Measurements from ENCODE around the gene ZNF398.
"Not testable (repeated sequence)": the region's sequence is repeated elsewhere in the genome, so short reads cannot be mapped to it uniquely, and the experiment has no call there.

ZNF398 gene, protein sequence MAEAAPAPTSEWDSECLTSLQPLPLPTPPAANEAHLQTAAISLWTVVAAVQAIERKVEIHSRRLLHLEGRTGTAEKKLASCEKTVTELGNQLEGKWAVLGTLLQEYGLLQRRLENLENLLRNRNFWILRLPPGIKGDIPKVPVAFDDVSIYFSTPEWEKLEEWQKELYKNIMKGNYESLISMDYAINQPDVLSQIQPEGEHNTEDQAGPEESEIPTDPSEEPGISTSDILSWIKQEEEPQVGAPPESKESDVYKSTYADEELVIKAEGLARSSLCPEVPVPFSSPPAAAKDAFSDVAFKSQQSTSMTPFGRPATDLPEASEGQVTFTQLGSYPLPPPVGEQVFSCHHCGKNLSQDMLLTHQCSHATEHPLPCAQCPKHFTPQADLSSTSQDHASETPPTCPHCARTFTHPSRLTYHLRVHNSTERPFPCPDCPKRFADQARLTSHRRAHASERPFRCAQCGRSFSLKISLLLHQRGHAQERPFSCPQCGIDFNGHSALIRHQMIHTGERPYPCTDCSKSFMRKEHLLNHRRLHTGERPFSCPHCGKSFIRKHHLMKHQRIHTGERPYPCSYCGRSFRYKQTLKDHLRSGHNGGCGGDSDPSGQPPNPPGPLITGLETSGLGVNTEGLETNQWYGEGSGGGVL

GRCh38 chr7:149147072-149147751 lies at the start of gene ZNF398:
Gene ZNF398, plus strand, starts transcription at chr7:149147453. Its CDS starts 290 bp downstream, at chr7:149147743.
- peak; percentile 80 for DNase-seq (ENCODE audit: low read depth)

DNA sequence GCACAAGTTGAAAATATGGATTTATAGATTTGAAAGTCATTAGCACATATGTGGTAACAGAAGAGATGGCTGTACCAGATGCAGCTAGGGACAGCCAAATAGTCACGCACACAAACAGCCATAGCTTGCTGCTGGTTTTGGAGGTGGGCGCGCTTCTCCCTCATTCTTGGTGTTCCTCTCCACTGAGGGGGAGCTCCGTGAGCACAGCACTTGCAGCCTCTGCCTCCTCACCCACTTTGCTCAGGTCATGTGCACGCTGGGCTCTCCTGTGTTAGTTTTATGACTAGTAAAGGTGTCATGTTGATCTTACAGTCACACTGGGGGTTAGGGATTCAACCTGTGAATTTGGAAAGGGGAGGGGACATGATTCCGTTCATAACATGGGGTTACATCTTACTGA lies 48.2 kb upstream of the ZNF398 start:
- DNase-seq (ENCODE audit: low read depth), result no peak

- DNase-seq (ENCODE audit: low read depth), result no peak
Measured at GRCh38 chr7:149100821-149101220, 46.4 kb upstream of the ZNF398 start.

DNA sequence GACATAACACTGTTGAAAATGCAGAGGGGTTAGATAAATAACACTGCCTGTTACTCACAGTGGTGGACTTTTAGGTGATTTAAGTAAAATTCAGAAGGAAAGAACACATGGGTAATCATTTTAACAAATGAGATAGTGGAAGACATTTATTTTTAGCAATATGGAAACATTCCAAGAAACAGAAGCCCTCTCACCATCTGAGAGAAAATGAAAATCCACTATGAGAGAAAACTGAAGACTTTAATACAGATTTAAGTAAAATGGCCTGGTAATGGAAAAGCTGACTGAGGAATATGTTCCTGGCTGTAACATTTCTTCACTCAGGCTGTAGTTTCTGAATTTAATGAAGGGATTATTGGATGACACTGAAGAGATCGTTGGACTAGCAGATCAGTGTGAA lies 44.6 kb upstream of the ZNF398 start:
- DNase-seq (ENCODE audit: low read depth), result no peak

- DNase-seq (ENCODE audit: low read depth), result no peak
Measured at GRCh38 chr7:149103424-149103823, 43.8 kb upstream of the ZNF398 start.

DNA sequence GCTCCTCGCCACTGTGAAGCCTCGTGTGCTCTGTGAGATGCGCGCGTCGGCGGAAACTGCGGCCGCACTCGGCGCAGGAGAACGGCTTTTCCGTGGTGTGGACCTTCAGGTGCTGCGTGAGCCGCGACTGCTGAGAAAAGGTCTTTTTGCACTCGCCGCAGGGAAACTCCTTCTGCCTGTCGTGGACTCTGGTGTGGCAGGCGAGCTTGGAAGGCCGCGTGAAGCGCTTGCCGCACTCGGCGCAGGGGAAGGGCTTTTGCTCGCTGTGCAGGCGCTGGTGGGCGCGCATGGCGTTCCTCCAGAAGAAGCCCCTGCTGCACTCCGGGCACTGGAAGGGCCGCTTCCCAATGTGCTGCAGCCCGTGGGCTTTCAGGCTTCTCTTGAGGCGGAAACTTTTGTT lies 43.0 kb upstream of the ZNF398 start:
- no peak for DNase-seq (ENCODE audit: low read depth)

DNA sequence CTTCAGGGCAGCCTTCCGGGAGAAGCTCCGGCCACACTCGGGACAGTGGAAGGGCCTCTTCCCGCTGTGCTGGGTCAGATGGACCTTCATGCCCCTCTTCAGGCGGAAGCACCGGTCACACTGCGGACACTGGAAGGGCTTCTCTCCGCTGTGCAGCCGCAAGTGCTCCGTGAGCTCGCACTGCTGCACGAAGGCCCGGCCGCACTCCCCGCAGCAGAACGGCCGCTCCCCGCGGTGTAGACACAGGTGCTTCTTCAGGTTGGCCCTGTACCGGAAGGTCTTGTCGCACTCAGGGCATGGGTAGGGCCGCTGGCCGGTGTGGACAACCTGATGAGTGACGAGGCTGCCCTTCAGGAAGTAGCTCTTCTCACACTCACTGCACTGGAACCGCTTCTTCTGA lies 42.5 kb upstream of the ZNF398 start:
- DNase-seq (ENCODE audit: low read depth), result no peak

DNA sequence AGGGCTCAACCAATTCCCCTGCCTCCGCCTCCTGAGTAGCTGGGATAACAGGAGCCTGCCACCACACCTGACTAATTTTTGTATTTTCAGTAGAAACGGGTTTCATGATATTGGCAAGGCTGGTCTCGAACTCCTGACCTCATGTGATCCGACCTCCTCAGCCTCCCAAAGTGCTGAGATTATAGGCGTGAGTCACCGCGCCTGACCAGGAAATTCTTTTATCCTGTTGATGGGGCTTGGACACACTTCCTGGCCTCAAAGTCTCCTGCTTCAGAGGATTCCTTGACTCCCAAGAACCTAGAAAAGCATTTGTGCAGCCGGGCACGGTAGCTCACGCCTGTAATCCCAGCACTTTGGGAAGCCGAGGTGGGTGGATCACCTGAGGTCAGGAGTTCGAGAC lies 37.3 kb upstream of the ZNF398 start:
- DNase-seq (ENCODE audit: low read depth), result no peak

DNA sequence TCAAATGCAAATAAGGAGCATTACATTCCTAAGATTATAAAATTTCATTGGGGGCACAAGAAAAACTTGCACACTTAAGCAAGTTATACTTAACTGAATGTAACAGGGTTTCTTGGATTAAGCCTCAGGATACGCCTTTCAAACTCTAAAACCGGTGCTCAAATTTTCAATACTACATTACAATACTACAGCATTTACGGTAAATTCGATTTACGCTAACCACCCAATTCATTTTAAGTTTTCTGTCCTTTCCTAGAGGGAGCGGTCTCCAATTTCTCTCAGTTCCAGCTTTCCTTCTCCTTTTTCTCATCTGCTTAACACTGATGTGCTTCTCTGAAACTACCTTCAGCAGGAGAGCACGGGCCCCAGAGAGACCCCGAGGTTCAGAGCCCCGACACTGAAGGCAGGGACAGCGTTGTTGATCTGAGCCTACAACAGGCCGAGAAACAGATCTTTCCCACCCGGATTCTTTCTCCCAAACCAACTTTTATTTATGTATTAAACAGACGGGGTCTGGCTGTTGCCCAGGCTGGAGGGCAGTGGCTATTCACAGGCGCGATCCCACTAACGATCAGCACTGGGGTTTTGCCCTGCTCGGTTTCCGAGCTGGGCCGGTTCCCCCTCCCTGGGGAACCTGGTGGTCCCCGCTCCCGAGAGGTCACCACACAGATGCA lies 21.9 kb upstream of the ZNF398 start:
- no peak for DNase-seq (ENCODE audit: low read depth)

DNA sequence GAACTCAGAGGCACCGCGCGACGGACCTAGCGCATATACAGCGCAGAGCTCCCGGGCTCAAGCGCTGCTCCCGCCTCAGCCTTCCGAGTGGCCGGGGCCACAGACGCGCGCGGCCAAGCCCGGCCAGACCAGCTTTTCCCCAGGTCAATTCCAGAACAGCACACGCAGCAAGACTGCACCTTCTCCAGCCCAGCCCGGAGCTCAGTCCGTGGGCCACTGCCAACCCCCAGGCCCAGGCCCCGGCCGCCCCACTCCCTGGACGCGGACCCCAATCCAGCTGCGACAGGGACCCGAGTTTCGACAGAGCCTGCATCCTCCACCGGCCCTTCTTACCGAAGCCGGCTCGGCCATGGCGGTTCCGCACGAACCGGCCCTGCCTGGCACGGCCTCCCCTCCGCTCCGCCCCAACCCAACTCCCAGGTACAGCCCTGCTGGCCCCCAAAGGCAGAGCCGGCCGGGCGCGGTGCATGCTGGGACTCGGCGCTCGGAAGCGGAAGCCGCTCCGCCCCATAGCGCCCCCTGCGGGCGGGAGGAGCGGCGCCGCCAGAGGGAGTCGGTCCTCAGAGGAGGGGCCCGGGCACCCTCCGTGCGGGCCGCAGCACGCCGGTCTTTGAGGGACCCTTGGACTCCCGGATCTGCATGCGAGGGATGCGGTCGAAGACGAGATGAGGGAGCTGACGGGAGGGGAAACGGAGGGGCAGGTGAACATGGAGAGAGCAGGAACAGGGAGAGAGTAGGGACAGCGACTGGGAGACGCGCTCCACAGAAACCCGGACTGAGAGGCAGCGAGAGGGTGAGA lies 21.2 kb upstream of the ZNF398 start, which contains the start of gene ZNF425:
Gene ZNF425 (minus strand): TSS at position 462 of the 799 bp plus-strand sequence. CDS start 111 bp downstream, at position 351.
- peak; percentile 97 for DNase-seq (ENCODE audit: low read depth)

- DNase-seq (ENCODE audit: low read depth), result peak; percentile 71
Measured at GRCh38 chr7:149126662-149127266, 20.5 kb upstream of the ZNF398 start.

GRCh38 chr7:149130572-149131198 lies 16.6 kb upstream of the ZNF398 start:
- DNase-seq (ENCODE audit: low read depth), result no peak

DNA sequence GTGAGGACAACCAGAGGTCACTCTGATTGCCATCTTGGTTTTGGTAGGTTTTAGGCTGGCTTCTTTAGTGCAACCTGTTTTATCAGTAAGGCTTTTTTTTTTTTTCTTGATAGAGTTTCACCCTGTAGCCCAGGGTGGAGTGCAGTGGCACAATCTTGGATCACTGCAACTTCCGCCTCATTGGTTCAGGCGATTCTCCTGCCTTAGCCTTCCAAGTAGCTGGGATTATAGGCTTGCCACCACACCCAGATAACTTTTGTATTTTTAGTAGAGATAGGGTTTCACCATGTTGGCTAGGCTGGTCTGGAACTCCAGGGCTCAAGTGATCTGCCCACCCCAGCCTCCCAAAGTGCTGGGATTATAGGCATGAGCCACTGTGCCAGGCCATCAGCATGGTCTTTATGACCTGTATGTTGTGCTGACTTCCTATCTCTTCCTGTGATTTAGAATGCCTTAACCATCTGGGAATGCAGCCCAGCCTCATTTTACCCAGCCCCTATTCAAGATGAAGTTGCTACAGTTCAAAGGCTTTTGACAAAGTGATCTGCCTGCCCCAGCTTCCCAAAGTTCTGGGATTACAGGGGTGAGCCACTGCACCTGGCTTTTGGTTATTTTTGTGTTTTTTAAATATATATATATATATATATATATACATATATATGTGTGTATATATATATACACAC lies 14.1 kb upstream of the ZNF398 start:
- DNase-seq (ENCODE audit: low read depth), result no peak

GRCh38 chr7:149136118-149136517 lies 11.1 kb upstream of the ZNF398 start:
- DNase-seq (ENCODE audit: low read depth), result no peak

DNA sequence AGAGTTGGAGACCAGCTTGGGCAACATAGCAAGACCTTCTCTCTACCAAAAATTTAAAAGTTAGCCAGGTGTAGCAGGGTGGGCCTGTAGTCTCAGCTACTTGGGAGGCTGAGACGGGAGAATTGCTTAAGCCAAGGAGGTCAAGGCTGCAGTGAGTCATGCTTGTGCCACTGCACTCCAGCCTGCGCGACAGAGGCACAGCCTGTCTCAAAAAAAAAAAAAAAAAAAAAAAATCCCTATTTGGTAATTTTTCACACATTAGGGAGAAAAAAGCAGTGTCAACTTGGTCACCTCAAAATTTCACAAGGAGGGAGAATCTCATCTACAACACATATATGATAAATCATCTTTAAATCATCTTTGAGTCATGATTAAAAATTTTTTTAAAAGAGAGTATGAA lies 6.4 kb upstream of the ZNF398 start:
- no peak for DNase-seq (ENCODE audit: low read depth)

- DNase-seq (ENCODE audit: low read depth), result no peak
Measured at GRCh38 chr7:149141893-149142292, 5.4 kb upstream of the ZNF398 start.

GRCh38 chr7:149144436-149144922 lies 2.8 kb upstream of the ZNF398 start:
- DNase-seq (ENCODE audit: low read depth), result not testable (repeated sequence)

GRCh38 chr7:149145031-149145845 lies 2.0 kb upstream of the ZNF398 start:
- no peak for DNase-seq (ENCODE audit: low read depth)

Measured in activated T-cell treated with anti-CD3 and anti-CD28 coated beads for 48 hours (primary cell).